ENCODE measurements around the gene MYO7B.

Gene MYO7B

DNA sequence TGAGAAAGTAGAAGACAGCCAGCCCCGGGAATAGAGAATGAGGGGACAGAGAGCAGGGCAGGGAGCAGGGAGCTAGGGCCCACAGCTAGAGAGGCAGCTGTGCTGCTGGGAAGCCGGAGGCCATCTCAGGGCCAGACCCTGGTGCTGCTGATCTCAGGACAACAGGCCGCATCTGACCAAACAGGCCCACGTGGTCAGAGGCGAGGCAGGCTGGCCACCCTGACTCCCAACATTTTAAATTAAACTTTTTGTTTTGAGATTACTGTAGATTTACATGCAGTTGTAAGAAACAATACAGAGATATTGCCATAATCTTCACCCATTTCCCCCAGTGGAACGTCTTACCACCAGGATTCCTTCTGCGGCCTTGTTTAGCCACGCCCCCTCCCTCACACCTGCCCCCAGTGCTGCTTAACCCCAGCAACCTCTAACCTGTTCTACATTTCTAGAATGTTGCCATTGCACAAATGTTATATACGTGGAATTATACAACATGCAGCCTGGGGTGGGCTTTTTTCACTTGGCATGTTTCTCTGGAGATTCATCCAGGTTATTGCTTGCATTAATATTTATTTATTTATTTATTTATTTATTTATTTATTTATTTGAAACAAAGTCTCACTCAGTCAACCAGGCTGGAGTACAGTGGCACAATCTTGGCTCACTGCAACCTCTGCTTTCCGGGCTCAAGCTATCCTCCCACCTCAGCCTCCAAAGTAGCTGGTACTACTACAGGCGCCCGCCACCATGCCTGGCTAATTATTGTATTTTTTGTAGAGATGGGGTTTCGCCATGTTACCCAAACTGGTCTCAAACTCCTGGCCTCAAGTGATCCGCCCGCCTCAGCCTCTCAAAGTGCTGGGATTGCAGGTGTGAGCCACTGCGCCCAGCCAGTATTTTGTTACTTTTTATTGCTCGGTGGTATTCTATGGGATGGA, 61.8 kb downstream of the MYO7B start:
- ATAC-seq, result no peak
- no peak for TF ChIP-seq RARB (CRISPR knock-in tag; IDR thresholded peaks at IDR 0.05)
- TF ChIP-seq, protein P1, sequence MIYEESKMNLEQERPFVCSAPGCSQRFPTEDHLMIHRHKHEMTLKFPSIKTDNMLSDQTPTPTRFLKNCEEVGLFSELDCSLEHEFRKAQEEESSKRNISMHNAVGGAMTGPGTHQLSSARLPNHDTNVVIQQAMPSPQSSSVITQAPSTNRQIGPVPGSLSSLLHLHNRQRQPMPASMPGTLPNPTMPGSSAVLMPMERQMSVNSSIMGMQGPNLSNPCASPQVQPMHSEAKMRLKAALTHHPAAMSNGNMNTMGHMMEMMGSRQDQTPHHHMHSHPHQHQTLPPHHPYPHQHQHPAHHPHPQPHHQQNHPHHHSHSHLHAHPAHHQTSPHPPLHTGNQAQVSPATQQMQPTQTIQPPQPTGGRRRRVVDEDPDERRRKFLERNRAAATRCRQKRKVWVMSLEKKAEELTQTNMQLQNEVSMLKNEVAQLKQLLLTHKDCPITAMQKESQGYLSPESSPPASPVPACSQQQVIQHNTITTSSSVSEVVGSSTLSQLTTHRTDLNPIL (CRISPR knock-in tag; IDR thresholded peaks at IDR 0.05; ENCODE audit: low read depth), result no peak

DNA sequence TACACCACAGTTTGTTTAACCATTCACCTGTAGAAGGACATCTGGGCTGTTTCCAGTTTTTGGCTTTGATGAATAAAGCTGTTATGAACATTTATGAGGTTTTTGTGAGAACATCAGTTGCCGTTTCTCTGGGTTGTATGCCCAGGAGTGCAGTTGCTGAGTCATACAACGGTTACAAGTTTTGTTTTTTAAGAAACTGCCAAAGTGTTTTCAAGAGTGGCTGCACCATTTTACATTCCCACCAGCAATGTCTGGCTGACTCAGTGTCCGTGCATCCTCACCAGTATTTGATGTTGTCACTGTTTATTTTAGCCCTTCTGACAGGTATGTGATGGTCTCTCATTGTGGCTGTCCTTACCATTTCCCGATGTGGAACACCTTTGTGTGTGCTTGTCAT, 62.5 kb downstream of the MYO7B start:
- TF ChIP-seq ZNF8 (CRISPR knock-in tag; IDR thresholded peaks at IDR 0.05), result no peak
- TF ChIP-seq ARNTL (CRISPR knock-in tag; IDR thresholded peaks at IDR 0.05; ENCODE audit: borderline replicate concordance, low read depth), result no peak
- TF ChIP-seq TOX (CRISPR knock-in tag; IDR thresholded peaks at IDR 0.05; ENCODE audit: borderline replicate concordance), result no peak
- TF ChIP-seq PPARA (CRISPR knock-in tag; IDR thresholded peaks at IDR 0.05; ENCODE audit: borderline replicate concordance), result no peak
- TF ChIP-seq ESRRG (CRISPR knock-in tag; IDR thresholded peaks at IDR 0.05), result no peak
- TF ChIP-seq OSR1 (CRISPR knock-in tag; IDR thresholded peaks at IDR 0.05), result no peak
- no peak for TF ChIP-seq BACH2 (CRISPR knock-in tag; IDR thresholded peaks at IDR 0.05; ENCODE audit: borderline replicate concordance)
- no peak for TF ChIP-seq RARB (CRISPR knock-in tag; IDR thresholded peaks at IDR 0.05)
- TF ChIP-seq, protein P2, sequence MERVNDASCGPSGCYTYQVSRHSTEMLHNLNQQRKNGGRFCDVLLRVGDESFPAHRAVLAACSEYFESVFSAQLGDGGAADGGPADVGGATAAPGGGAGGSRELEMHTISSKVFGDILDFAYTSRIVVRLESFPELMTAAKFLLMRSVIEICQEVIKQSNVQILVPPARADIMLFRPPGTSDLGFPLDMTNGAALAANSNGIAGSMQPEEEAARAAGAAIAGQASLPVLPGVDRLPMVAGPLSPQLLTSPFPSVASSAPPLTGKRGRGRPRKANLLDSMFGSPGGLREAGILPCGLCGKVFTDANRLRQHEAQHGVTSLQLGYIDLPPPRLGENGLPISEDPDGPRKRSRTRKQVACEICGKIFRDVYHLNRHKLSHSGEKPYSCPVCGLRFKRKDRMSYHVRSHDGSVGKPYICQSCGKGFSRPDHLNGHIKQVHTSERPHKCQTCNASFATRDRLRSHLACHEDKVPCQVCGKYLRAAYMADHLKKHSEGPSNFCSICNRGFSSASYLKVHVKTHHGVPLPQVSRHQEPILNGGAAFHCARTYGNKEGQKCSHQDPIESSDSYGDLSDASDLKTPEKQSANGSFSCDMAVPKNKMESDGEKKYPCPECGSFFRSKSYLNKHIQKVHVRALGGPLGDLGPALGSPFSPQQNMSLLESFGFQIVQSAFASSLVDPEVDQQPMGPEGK (CRISPR knock-in tag; IDR thresholded peaks at IDR 0.05; ENCODE audit: borderline replicate concordance), result no peak
- no peak for TF ChIP-seq ZC3H10 (CRISPR knock-in tag; IDR thresholded peaks at IDR 0.05)
- TF ChIP-seq, protein P3, sequence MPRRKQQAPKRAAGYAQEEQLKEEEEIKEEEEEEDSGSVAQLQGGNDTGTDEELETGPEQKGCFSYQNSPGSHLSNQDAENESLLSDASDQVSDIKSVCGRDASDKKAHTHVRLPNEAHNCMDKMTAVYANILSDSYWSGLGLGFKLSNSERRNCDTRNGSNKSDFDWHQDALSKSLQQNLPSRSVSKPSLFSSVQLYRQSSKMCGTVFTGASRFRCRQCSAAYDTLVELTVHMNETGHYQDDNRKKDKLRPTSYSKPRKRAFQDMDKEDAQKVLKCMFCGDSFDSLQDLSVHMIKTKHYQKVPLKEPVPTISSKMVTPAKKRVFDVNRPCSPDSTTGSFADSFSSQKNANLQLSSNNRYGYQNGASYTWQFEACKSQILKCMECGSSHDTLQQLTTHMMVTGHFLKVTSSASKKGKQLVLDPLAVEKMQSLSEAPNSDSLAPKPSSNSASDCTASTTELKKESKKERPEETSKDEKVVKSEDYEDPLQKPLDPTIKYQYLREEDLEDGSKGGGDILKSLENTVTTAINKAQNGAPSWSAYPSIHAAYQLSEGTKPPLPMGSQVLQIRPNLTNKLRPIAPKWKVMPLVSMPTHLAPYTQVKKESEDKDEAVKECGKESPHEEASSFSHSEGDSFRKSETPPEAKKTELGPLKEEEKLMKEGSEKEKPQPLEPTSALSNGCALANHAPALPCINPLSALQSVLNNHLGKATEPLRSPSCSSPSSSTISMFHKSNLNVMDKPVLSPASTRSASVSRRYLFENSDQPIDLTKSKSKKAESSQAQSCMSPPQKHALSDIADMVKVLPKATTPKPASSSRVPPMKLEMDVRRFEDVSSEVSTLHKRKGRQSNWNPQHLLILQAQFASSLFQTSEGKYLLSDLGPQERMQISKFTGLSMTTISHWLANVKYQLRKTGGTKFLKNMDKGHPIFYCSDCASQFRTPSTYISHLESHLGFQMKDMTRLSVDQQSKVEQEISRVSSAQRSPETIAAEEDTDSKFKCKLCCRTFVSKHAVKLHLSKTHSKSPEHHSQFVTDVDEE (CRISPR knock-in tag; IDR thresholded peaks at IDR 0.05), result no peak
- TF ChIP-seq, protein P4, sequence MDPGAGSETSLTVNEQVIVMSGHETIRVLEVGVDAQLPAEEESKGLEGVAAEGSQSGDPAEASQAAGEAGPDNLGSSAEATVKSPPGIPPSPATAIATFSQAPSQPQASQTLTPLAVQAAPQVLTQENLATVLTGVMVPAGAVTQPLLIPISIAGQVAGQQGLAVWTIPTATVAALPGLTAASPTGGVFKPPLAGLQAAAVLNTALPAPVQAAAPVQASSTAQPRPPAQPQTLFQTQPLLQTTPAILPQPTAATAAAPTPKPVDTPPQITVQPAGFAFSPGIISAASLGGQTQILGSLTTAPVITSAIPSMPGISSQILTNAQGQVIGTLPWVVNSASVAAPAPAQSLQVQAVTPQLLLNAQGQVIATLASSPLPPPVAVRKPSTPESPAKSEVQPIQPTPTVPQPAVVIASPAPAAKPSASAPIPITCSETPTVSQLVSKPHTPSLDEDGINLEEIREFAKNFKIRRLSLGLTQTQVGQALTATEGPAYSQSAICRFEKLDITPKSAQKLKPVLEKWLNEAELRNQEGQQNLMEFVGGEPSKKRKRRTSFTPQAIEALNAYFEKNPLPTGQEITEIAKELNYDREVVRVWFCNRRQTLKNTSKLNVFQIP (CRISPR knock-in tag; IDR thresholded peaks at IDR 0.05; ENCODE audit: borderline replicate concordance, low read depth), result no peak
- TF ChIP-seq GLIS3 (CRISPR knock-in tag; IDR thresholded peaks at IDR 0.05), result no peak
- no peak for TF ChIP-seq TCF4 (CRISPR knock-in tag; IDR thresholded peaks at IDR 0.05; ENCODE audit: borderline replicate concordance)
- TF ChIP-seq CSDC2 (CRISPR knock-in tag; IDR thresholded peaks at IDR 0.05), result no peak
- no peak for TF ChIP-seq ZNF70 (CRISPR knock-in tag; IDR thresholded peaks at IDR 0.05)
- TF ChIP-seq, protein P5, sequence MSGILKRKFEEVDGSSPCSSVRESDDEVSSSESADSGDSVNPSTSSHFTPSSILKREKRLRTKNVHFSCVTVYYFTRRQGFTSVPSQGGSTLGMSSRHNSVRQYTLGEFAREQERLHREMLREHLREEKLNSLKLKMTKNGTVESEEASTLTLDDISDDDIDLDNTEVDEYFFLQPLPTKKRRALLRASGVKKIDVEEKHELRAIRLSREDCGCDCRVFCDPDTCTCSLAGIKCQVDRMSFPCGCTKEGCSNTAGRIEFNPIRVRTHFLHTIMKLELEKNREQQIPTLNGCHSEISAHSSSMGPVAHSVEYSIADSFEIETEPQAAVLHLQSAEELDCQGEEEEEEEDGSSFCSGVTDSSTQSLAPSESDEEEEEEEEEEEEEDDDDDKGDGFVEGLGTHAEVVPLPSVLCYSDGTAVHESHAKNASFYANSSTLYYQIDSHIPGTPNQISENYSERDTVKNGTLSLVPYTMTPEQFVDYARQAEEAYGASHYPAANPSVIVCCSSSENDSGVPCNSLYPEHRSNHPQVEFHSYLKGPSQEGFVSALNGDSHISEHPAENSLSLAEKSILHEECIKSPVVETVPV (CRISPR knock-in tag; IDR thresholded peaks at IDR 0.05), result no peak
- no peak for TF ChIP-seq ZFP30 (CRISPR knock-in tag; IDR thresholded peaks at IDR 0.05)
- no peak for ATAC-seq

DNA sequence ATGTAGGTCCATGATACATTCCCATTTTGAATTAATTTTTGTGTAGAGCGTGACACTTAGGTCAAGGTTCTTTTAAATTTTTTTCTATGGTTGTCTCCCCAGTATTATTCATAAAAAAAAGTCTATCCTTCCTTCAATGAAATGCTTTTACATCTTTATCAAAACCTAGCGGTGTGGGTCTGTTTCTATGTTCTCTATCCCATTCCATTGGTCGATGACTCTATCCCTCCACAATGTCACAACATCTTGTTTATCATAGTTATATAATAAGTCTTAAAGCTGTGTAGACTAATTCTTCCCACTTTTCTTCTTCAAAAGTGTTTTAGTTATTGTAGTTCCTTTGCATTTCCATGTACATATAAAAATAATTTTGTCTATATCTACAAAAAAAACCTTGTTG, 63.2 kb downstream of the MYO7B start:
- no peak for ATAC-seq

More for the DNA sequence above, 63.2 kb downstream of the MYO7B start:
- no peak for TF ChIP-seq TOX (CRISPR knock-in tag; IDR thresholded peaks at IDR 0.05; ENCODE audit: borderline replicate concordance)

All from SK-N-SH treated with all-trans-retinoic acid at 6 μM for 48 hours (cell line).